IMR-90 (cell line): ENCODE results near the gene ZBP1. TPM values are rescaled to one million over a fixed set of nuclear protein-coding genes. Genes with fewer than 3 reads are reported as not detected.

ENCODE experiments used
- ATAC-seq: fragments of 200-7000 bp; cut with Tn5 transposase; 2 replicates; pipeline ENCODE4 v1.9.1; 2020; ENCODE audit warnings: low read depth, mild to moderate bottlenecking, moderate library complexity
- BruUV-seq: library from RNA; stranded (reverse); fragments of 400-500 nt; replicated peaks from 2 replicates; lab custom pipeline; 2021; lab: Mats Ljungman, UMichigan
- CTCF ChIA-PET: fragments of 300-600 bp; formaldehyde crosslinking; extraction: SDS; loops from one replicate; lab custom pipeline; 2021; ENCODE audit warnings: antibody characterized with exemption; lab: Yijun Ruan, JAX
- POLR2A ChIA-PET: fragments of 300-600 bp; sonication (Branson Sonifier 250); formaldehyde crosslinking; loops from one replicate; lab custom pipeline; 2022; ENCODE audit warnings: antibody characterized with exemption; ENCODE audit not compliant: unreplicated experiment; lab: Charles Lee
- DNase-seq: peaks from one replicate; pipeline ENCODE4 v3.0.0; 2013
- H2AFZ ChIP-seq: replicated peaks from 2 replicates; pipeline ENCODE3; 2013; ENCODE audit warnings: low read length, mild to moderate bottlenecking; ENCODE audit not compliant: poor library complexity
- H2AK5ac ChIP-seq: 2 replicates; pipeline ENCODE4 v1.6.1; 2013; ENCODE audit warnings: low read depth, low read length, inconsistent platforms
- H2AK9ac ChIP-seq: replicated peaks from 2 replicates; pipeline ENCODE3; 2013; ENCODE audit warnings: mild to moderate bottlenecking, low read depth, low read length, moderate library complexity; ENCODE audit not compliant: poor library complexity
- H2BK120ac ChIP-seq: 2 replicates; pipeline ENCODE4 v1.6.1; 2013; ENCODE audit warnings: low read depth, low read length, inconsistent platforms
- H2BK15ac ChIP-seq: 3 replicates; pipeline ENCODE4 v1.6.1; 2013; ENCODE audit warnings: low read depth, low read length, inconsistent platforms
- H2BK20ac ChIP-seq: 2 replicates; pipeline ENCODE4 v1.6.1; 2013; ENCODE audit warnings: low read depth, mild to moderate bottlenecking, inconsistent platforms, low read length, moderate library complexity
- H2BK5ac ChIP-seq: 2 replicates; pipeline ENCODE4 v1.6.1; 2013; ENCODE audit warnings: mild to moderate bottlenecking, low read depth, low read length, inconsistent platforms; ENCODE audit not compliant: poor library complexity, severe bottlenecking
- H3K14ac ChIP-seq: replicated peaks from 2 replicates; pipeline ENCODE4 v1.6.1; 2013; ENCODE audit warnings: low read depth, low read length, inconsistent platforms
- H3K18ac ChIP-seq: 2 replicates; pipeline ENCODE4 v1.6.1; 2013; ENCODE audit warnings: low read depth, low read length, control low read depth
- H3K23ac ChIP-seq: 2 replicates; pipeline ENCODE4 v1.6.1; 2013; ENCODE audit warnings: low read depth, low read length, inconsistent platforms
- H3K27ac ChIP-seq: 2 replicates; pipeline ENCODE4 v1.5.1; 2013; ENCODE audit warnings: mild to moderate bottlenecking, control low read depth, low read length; ENCODE audit not compliant: insufficient read depth
- H3K27me3 ChIP-seq: 2 replicates; pipeline ENCODE4 v1.6.1; 2013; ENCODE audit warnings: low read length; ENCODE audit not compliant: control insufficient read depth, insufficient read depth
- H3K36me3 ChIP-seq: 2 replicates; pipeline ENCODE4 v1.6.1; 2013; ENCODE audit warnings: low read length, mixed read lengths; ENCODE audit not compliant: control insufficient read depth, insufficient read depth
- H3K4ac ChIP-seq: 2 replicates; pipeline ENCODE4 v1.6.1; 2013; ENCODE audit warnings: low read depth, low read length, inconsistent platforms
- H3K4me1 ChIP-seq: 2 replicates; pipeline ENCODE4 v1.6.1; 2013; ENCODE audit warnings: low read length, mixed read lengths; ENCODE audit not compliant: control insufficient read depth, insufficient read depth
- H3K4me2 ChIP-seq: 2 replicates; pipeline ENCODE4 v1.6.1; 2013; ENCODE audit warnings: low read depth, mild to moderate bottlenecking, control low read depth, low read length, moderate library complexity
- H3K4me3 ChIP-seq: 2 replicates; pipeline ENCODE4 v1.5.1; 2013; ENCODE audit warnings: low read depth, mild to moderate bottlenecking, control low read depth, low read length, moderate library complexity; ENCODE audit not compliant: insufficient read depth
- H3K56ac ChIP-seq: 2 replicates; pipeline ENCODE4 v1.6.1; 2013; ENCODE audit warnings: low read length, inconsistent platforms; ENCODE audit not compliant: insufficient read depth; ENCODE audit errors: extremely low read depth
- H3K79me1 ChIP-seq, 2 experiments: 2 replicates each; pipeline ENCODE4 v1.6.1; 2013; ENCODE audit warnings: low read length in 2 of 2, inconsistent platforms in 1 of 2, low read depth in 1 of 2
- H3K9ac ChIP-seq: 2 replicates; pipeline ENCODE4 v1.6.1; 2013; ENCODE audit warnings: low read depth, low read length, control low read depth
- H3K9me1 ChIP-seq: 2 replicates; pipeline ENCODE4 v1.6.1; 2013; ENCODE audit warnings: low read length, inconsistent platforms; ENCODE audit not compliant: insufficient read depth
- H3K9me3 ChIP-seq: 2 replicates; pipeline ENCODE4 v1.6.1; 2013; ENCODE audit warnings: low read length; ENCODE audit not compliant: control insufficient read depth, insufficient read depth
- H4K20me1 ChIP-seq: 2 replicates; pipeline ENCODE4 v1.6.1; 2013; ENCODE audit warnings: low read length, inconsistent platforms; ENCODE audit not compliant: insufficient read depth
- H4K5ac ChIP-seq: 2 replicates; pipeline ENCODE4 v1.6.1; 2013; ENCODE audit warnings: mild to moderate bottlenecking, low read depth, low read length, control low read depth
- H4K8ac ChIP-seq, 2 experiments: 2 replicates each; pipeline ENCODE4 v1.6.1; 2013; ENCODE audit warnings: low read depth in 2 of 2, low read length in 2 of 2, control low read depth in 1 of 2, inconsistent platforms in 1 of 2
- H4K91ac ChIP-seq: 2 replicates; pipeline ENCODE4 v1.6.1; 2013; ENCODE audit warnings: low read depth, low read length, inconsistent platforms; ENCODE audit not compliant: insufficient read depth
- CTCF ChIP-seq: conservative IDR thresholded peaks from 2 replicates; pipeline ENCODE4 v1.5.1; 2012; ENCODE audit warnings: mild to moderate bottlenecking, low read depth, low read length, improper control_type of control experiment
- FOS ChIP-seq: fragments of 150-350 bp; IDR thresholded peaks from 2 replicates; pipeline ENCODE4 v1.6.1; 2016; ENCODE audit warnings: low read depth, low read length
- MAFK ChIP-seq: IDR thresholded peaks from 2 replicates; pipeline ENCODE4 v1.6.1; 2012; ENCODE audit warnings: low read depth, low read length, improper control_type of control experiment
- MXI1 ChIP-seq: IDR thresholded peaks from 2 replicates; pipeline ENCODE4 v1.6.1; 2012; ENCODE audit warnings: low read depth, mild to moderate bottlenecking, low read length, moderate library complexity, borderline replicate concordance
- NFE2L2 ChIP-seq: fragments of 150-350 bp; IDR thresholded peaks from 2 replicates; pipeline ENCODE4 v1.6.1; 2016; ENCODE audit warnings: low read depth, mild to moderate bottlenecking, low read length
- RAD21 ChIP-seq: IDR thresholded peaks from 2 replicates; pipeline ENCODE4 v1.6.1; 2012; ENCODE audit warnings: low read length, improper control_type of control experiment
- SMC3 ChIP-seq: fragments of 150-350 bp; IDR thresholded peaks from 2 replicates; pipeline ENCODE4 v1.6.1; 2016; ENCODE audit warnings: low read depth, mild to moderate bottlenecking, antibody characterized with exemption, low read length, moderate library complexity
- WGBS, 2 experiments: methylation state at CpG; one replicate each; pipeline versions ENCODE4 v1.1.5 to v1.1.7; 2013; ENCODE audit warnings: missing lambda C conversion rate in 2 of 2; ENCODE audit not compliant: insufficient read length in 1 of 2; ENCODE audit errors: extremely low coverage in 2 of 2; 5-methylcytosine and 5-hydroxymethylcytosine counted together
- dilution Hi-C: fragments of 300-500 bp; cut with HindIII; formaldehyde crosslinking; loops from one replicate; pipeline ENCODE4 v1.14.3; 2018; ENCODE audit warnings: low sequenced_read_pairs; ENCODE audit not compliant: unreplicated experiment
- in situ Hi-C: fragments of 300-500 bp; cut with MboI; formaldehyde crosslinking; loops from 3 replicates; pipeline ENCODE4 v1.14.3; 2019; ENCODE audit warnings: low sequenced_read_pairs, inconsistent platforms, mixed read lengths
- intact Hi-C: fragments of 100-400 bp; cut with micrococcal nuclease; formaldehyde crosslinking; loops from 2 replicates; pipeline ENCODE4 v1.10.0; 2022
- polyA plus RNA-seq, 3 experiments: library from polyadenylated mRNA; depleted of rRNA; stranded (reverse); fragments of >200 nt; gene quantifications; 2 replicates each; pipeline ENCODE4 v1.2.3, GENCODE V29; 2012; ENCODE audit warnings: low replicate concordance in 1 of 3
- total RNA-seq: library from RNA; depleted of rRNA; stranded (reverse); fragments of >200 nt; gene quantifications from 2 replicates; pipeline ENCODE4 v1.2.3, GENCODE V29; 2012
- TF ChIP-seq, protein P1 (sequence below): fragments of 150-350 bp; IDR thresholded peaks from 2 replicates; pipeline ENCODE4 v1.6.1; 2017; ENCODE audit warnings: mild to moderate bottlenecking, antibody characterized with exemption, low read length, low read depth
- TF ChIP-seq, protein P2 (sequence below): fragments of 150-350 bp; IDR thresholded peaks from 2 replicates; pipeline ENCODE4 v1.6.1; 2016; ENCODE audit warnings: low read depth, mild to moderate bottlenecking, low read length, moderate library complexity, borderline replicate concordance

The ZBP1 gene
- total and polyA plus RNA-seq, 2 of the 4 experiments (the other 2 are of a cell fraction) = not detected

DNA sequence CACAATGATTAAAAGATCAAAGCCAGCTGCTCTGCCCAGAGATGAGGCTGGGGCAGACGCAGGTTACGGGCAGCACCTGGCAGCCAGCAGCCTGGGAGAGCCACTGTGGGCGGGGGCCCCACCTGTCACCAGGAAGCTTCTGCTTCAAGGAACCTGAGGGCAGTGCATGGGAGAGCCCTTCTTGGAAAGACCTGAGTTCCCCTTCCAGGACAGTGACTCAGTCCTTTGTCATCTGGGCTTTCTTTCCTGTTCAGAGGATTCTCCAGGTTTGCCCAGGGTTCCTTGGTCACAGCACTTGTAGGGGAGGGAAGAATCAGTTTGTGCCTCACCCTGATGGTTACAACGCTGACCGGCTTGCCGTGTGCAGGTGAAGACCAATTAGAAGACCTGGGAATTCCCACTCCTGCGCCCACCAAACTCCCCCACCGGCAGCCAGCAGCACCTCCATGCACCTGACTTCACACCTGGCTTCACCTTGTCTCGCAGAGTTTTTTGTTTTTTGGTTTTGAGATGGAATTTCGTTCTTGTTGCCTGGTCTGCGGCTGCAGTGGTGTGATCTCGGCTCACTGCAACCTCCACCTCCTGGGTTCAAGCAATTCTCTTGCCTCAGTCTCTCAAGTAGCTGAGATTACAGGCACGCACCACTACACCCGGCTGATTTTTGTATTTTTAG, 2.0 kb downstream of the ZBP1 start:
- Histone ChIP-seq H3K9me3 (no peaks in the 10 kb centered on the region), H3K9ac (no peak overlapping the region), H4K5ac (no peak overlapping the region), H4K20me1 (no peaks in the 10 kb centered on the region), H3K36me3 (no peaks in the 10 kb centered on the region), H3K27ac (no peak overlapping the region), H3K27me3 (peaks cover 9% of the 10 kb centered on the region), H3K79me1 (no peaks in the 10 kb centered on the region), H3K4me2 (no peak overlapping the region), H2BK15ac (no peak overlapping the region), H3K18ac (no peak overlapping the region), H3K4me3 (no peak overlapping the region), H4K8ac (no peak overlapping the region), H2BK20ac (no peak overlapping the region), H2BK120ac (no peak overlapping the region), H3K4me1 (no peaks in the 10 kb centered on the region), H2AK9ac (no peak overlapping the region), H3K9me1 (no peaks in the 10 kb centered on the region), H2BK5ac (no peak overlapping the region), H2AFZ (no peak overlapping the region), H4K91ac (no peak overlapping the region), H2AK5ac (no peak overlapping the region), H3K14ac (no peak overlapping the region), H3K4ac (no peak overlapping the region), H3K56ac (no peak overlapping the region), H3K23ac (no peak overlapping the region)
- DNase-seq = no peak
- no peak for ATAC-seq
- no TSS peak for BruUV-seq
- 81% methylated on average over 3 of the region's 14 CpGs; no CpG with 5 or more reads in 1 of the 2 experiments for WGBS, 2 experiments
- TF ChIP-seq, protein P1, sequence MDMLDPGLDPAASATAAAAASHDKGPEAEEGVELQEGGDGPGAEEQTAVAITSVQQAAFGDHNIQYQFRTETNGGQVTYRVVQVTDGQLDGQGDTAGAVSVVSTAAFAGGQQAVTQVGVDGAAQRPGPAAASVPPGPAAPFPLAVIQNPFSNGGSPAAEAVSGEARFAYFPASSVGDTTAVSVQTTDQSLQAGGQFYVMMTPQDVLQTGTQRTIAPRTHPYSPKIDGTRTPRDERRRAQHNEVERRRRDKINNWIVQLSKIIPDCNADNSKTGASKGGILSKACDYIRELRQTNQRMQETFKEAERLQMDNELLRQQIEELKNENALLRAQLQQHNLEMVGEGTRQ = no peak
- TF ChIP-seq, protein P2, sequence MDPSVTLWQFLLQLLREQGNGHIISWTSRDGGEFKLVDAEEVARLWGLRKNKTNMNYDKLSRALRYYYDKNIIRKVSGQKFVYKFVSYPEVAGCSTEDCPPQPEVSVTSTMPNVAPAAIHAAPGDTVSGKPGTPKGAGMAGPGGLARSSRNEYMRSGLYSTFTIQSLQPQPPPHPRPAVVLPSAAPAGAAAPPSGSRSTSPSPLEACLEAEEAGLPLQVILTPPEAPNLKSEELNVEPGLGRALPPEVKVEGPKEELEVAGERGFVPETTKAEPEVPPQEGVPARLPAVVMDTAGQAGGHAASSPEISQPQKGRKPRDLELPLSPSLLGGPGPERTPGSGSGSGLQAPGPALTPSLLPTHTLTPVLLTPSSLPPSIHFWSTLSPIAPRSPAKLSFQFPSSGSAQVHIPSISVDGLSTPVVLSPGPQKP = no peak
- TF ChIP-seq MAFK (no peak), MXI1 (no peak), CTCF (no peak), RAD21 (no peak), NFE2L2 (no peak), SMC3 (no peak), FOS (no peak)
- ChIA-PET POLR2A (no interaction called here), CTCF (no interaction called here)
- dilution Hi-C loops = no loop called here
- intact Hi-C loops = no loop called here
- in situ Hi-C loops = no loop called here
